ENCODE measurements around the gene MAD1L1. TPM values are rescaled to one million over a fixed set of nuclear protein-coding genes. Genes with fewer than 3 reads are reported as not detected.

The MAD1L1 gene
- total and polyA plus RNA-seq, 2 of the 8 experiments (the other 6 are each of a cell fraction or from before 2014, with no cell fraction given), result 40.4 to 44.6 TPM

- no peak overlapping the region for H2AK5ac ChIP-seq (ENCODE audit: low read depth, low read length)
- no peak overlapping the region for H4K8ac ChIP-seq (ENCODE audit: extremely low read depth, insufficient read depth, low read length)
- no peak overlapping the region for H3K14ac ChIP-seq (ENCODE audit: insufficient read length)
- DNase-seq (ENCODE audit: low read depth in 1 of 2, low spot score in 2 of 2), result no peak
- H3K23ac ChIP-seq (ENCODE audit: insufficient read length), result no peak overlapping the region
- H3K4me2 ChIP-seq (ENCODE audit: insufficient read depth in 1 of 2, low read depth in 2 of 2, low read length in 2 of 2), result no peak overlapping the region
- no peak overlapping the region for H3K18ac ChIP-seq (ENCODE audit: extremely low read depth, low read length)
- H4K20me1 ChIP-seq (replicated peaks in 1 of 2; ENCODE audit: control insufficient read depth in 1 of 2, insufficient read depth in 2 of 2, low read length in 2 of 2), result no peaks in the 10 kb centered on the region
- no peaks in the 10 kb centered on the region for H3K9me3 ChIP-seq (ENCODE audit: insufficient read depth in 2 of 2, low read depth in 1 of 2, low read length in 1 of 2)
- 92% methylated on average over 10 of the region's 10 CpGs; no CpG with 5 or more reads in 1 of the 2 experiments for WGBS, 2 experiments (ENCODE audit: extremely low coverage in 1 of 2, insufficient coverage in 1 of 2, insufficient read length in 1 of 2, insufficient replicate concordance in 2 of 2, low coverage in 1 of 2, low lambda C conversion rate in 2 of 2, missing lambda C conversion rate in 1 of 2)
- no peak overlapping the region for H3K4me3 ChIP-seq (ENCODE audit: extremely low read depth in 1 of 4, insufficient read depth in 2 of 4, low read depth in 3 of 4, low read length in 4 of 4)
- H2AFZ ChIP-seq (ENCODE audit: low read length), result no peak overlapping the region
- H4K5ac ChIP-seq (ENCODE audit: insufficient read length, low read depth, low read length), result no peak overlapping the region
- H2BK12ac ChIP-seq (ENCODE audit: low read depth, low read length), result no peak overlapping the region
- H2BK15ac ChIP-seq (ENCODE audit: low read length), result no peak overlapping the region
- H3K79me2 ChIP-seq (ENCODE audit: control insufficient read depth in 1 of 2, insufficient read depth in 2 of 2, low read length in 2 of 2), result 0 out of 4 replicates have a peak, but pooled peaks cover 0 to 1% of the 10 kb centered on the region in 2 experiments
- H3K9ac ChIP-seq (replicated peaks in 1 of 4; ENCODE audit: extremely low read depth in 1 of 4, low read depth in 3 of 4, low read length in 3 of 4), result no peak overlapping the region
- no peaks in the 10 kb centered on the region for H3K23me2 ChIP-seq (ENCODE audit: low read depth, low read length)
- no peaks in the 10 kb centered on the region for H3K27me3 ChIP-seq (replicated peaks in 1 of 4; ENCODE audit: control insufficient read depth in 3 of 4, extremely low read depth in 1 of 4, insufficient read depth in 3 of 4, low read length in 3 of 4)
- H3K27ac ChIP-seq (ENCODE audit: low read depth, low read length), result no peak overlapping the region
- H3K79me1 ChIP-seq (ENCODE audit: low read depth, low read length), result peaks cover 2% of the 10 kb centered on the region; the same call in 1 of the 2 replicates
- H3K56ac ChIP-seq (replicated peaks; ENCODE audit: insufficient read length, low read depth, low read length), result no peak overlapping the region
- CTCF ChIA-PET (ENCODE audit: partially characterized antibody), result interaction anchor here (0.6 to 1.0 kb wide), 2 partner anchors 12 to 166 kb away, joined by 4 to 5 read pairs; no protein-coding TSS in a partner anchor
- H2BK120ac ChIP-seq (replicated peaks; ENCODE audit: low read depth, low read length), result no peak overlapping the region
- H3K36me3 ChIP-seq (ENCODE audit: control insufficient read depth in 2 of 4, insufficient read depth in 4 of 4, low read length in 3 of 4), result peaks cover 0 to 8% (median 3%) of the 10 kb centered on the region in 4 experiments; a peak in 2 of 8 replicates
- FAIRE-seq, result no peak
- POLR2A ChIA-PET (ENCODE audit: partially characterized antibody), result no interaction called here
- no peak overlapping the region for H2BK5ac ChIP-seq (ENCODE audit: low read depth, low read length)
- H3K4ac ChIP-seq (replicated peaks; ENCODE audit: insufficient read length, low read depth, low read length), result no peak overlapping the region
- H4K91ac ChIP-seq (replicated peaks; ENCODE audit: insufficient read length, low read length), result no peak overlapping the region
- H2BK20ac ChIP-seq (ENCODE audit: low read length), result no peak overlapping the region
- H3K4me1 ChIP-seq (replicated peaks in 1 of 4; ENCODE audit: control insufficient read depth in 3 of 4, insufficient read depth in 4 of 4, low read length in 3 of 4), result no peaks in the 10 kb centered on the region
- TF ChIP-seq TAF7 (optimal IDR thresholded peaks at IDR 0.05; ENCODE audit: borderline replicate concordance, low read depth, low read length), result no peak
- no peak for TF ChIP-seq POLR2AphosphoS5 (IDR thresholded peaks at IDR 0.05; ENCODE audit: low read depth, low read length)
- no peak for TF ChIP-seq FOSL1 (IDR thresholded peaks at IDR 0.05; ENCODE audit: insufficient read depth, low read depth, low read length)
- no peak for TF ChIP-seq RNF2 (IDR thresholded peaks at IDR 0.05; ENCODE audit: borderline replicate concordance, low read depth, low read length, missing control alignments, poor library complexity, severe bottlenecking)
- TF ChIP-seq SUZ12 (IDR thresholded peaks at IDR 0.05; ENCODE audit: low read length), result no peak
- TF ChIP-seq EP300 (IDR thresholded peaks at IDR 0.05; ENCODE audit: borderline replicate concordance in 1 of 2, low read depth in 2 of 2, low read length in 2 of 2), result no peak
- TF ChIP-seq BCL11A (IDR thresholded peaks at IDR 0.05; ENCODE audit: low read depth in 2 of 2, low read length in 2 of 2), result no peak
- TF ChIP-seq EGR1 (IDR thresholded peaks at IDR 0.05; ENCODE audit: borderline replicate concordance, low read depth, low read length), result no peak
- no peak for TF ChIP-seq SIX5 (IDR thresholded peaks at IDR 0.05; ENCODE audit: low read depth, low read length)
- TF ChIP-seq SRF (IDR thresholded peaks at IDR 0.05; ENCODE audit: low read depth, low read length), result no peak
- TF ChIP-seq HDAC2 (IDR thresholded peaks at IDR 0.05; ENCODE audit: borderline replicate concordance in 1 of 2, low read depth in 2 of 2, low read length in 2 of 2), result no peak
- no peak for TF ChIP-seq PHF8 (conservative IDR thresholded peaks at IDR 0.05; ENCODE audit: low read depth, low read length)
- TF ChIP-seq RBBP5 (IDR thresholded peaks at IDR 0.05; ENCODE audit: borderline replicate concordance, low read depth, low read length), result no peak
- TF ChIP-seq TBP (IDR thresholded peaks at IDR 0.05; ENCODE audit: low read depth, low read length), result no peak
Observed at GRCh38 chr7:2182461-2182860, 50.3 kb downstream of the MAD1L1 start.
